ENCODE results near the gene SP7. TPM values are rescaled to one million over a fixed set of nuclear protein-coding genes. Genes with fewer than 3 reads are reported as not detected.

The SP7 gene
- total and polyA plus RNA-seq, 9 of the 15 experiments (the other 6 are each of a cell fraction or from before 2014, with no cell fraction given): 0.04 TPM; not detected in 8

GRCh38 chr12:53378724-53379388 is 42.7 kb upstream of the SP7 start (continued):
- TF ChIP-seq, protein P1, sequence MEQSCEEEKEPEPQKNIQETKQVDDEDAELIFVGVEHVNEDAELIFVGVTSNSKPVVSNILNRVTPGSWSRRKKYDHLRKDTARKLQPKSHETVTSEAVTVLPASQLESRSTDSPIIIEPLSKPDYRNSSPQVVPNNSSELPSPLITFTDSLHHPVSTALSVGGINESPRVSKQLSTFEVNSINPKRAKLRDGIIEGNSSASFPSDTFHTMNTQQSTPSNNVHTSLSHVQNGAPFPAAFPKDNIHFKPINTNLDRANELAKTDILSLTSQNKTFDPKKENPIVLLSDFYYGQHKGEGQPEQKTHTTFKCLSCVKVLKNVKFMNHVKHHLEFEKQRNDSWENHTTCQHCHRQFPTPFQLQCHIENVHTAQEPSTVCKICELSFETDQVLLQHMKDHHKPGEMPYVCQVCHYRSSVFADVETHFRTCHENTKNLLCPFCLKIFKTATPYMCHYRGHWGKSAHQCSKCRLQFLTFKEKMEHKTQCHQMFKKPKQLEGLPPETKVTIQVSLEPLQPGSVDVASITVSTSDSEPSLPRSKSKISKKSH (CRISPR knock-in tag; IDR thresholded peaks at IDR 0.05): no peak
- 0 out of 2 replicates have a peak, but pooled peaks have one; percentile 7 for TF ChIP-seq TCF3 (CRISPR knock-in tag; IDR thresholded peaks at IDR 0.05)
- no peak for TF ChIP-seq RBM17 (IDR thresholded peaks at IDR 0.05; ENCODE audit: borderline replicate concordance, low read depth, low read length)
- no peak for TF ChIP-seq KLF16 (IDR thresholded peaks at IDR 0.05)
- peak; percentile 79; the same call in 1 of the 2 replicates for TF ChIP-seq ZBTB17 (CRISPR knock-in tag; IDR thresholded peaks at IDR 0.05)
- TF ChIP-seq CHD7 (IDR thresholded peaks at IDR 0.05; ENCODE audit: low read depth, low read length): no peak

All from K562 (cell line).